ENCODE measurements around the gene TGFBI. TPM values are rescaled to one million over a fixed set of nuclear protein-coding genes. Genes with fewer than 3 reads are reported as not detected.

TGFBI gene
- total RNA-seq, 1 donor from 2014 or later = 27.9 TPM

GRCh38 chr5:136047858-136048257, 19.1 kb downstream of the TGFBI start:
- Mint-ChIP-seq H3K4me1 (ENCODE audit: unreplicated experiment) (peaks cover 12% of the 10 kb centered on the region), H3K9me3 (ENCODE audit: unreplicated experiment) (no peaks in the 10 kb centered on the region), H3K27ac (ENCODE audit: unreplicated experiment) (no peak overlapping the region), H3K27me3 (ENCODE audit: unreplicated experiment) (no peaks in the 10 kb centered on the region), H3K36me3 (ENCODE audit: low read depth, unreplicated experiment) (peaks cover 10% of the 10 kb centered on the region), H3K4me3 (ENCODE audit: unreplicated experiment) (no peak overlapping the region)
- no peak for TF ChIP-seq CTCF (IDR thresholded peaks at IDR 0.05; ENCODE audit: unreplicated experiment)
- DNase-seq (ENCODE audit: low spot score) = no peak

GRCh38 chr5:136048966-136049365, 20.2 kb downstream of the TGFBI start:
- Mint-ChIP-seq H3K9me3 (ENCODE audit: unreplicated experiment) (no peaks in the 10 kb centered on the region), H3K27ac (ENCODE audit: unreplicated experiment) (no peak overlapping the region), H3K27me3 (ENCODE audit: unreplicated experiment) (no peaks in the 10 kb centered on the region), H3K36me3 (ENCODE audit: low read depth, unreplicated experiment) (peaks cover 10% of the 10 kb centered on the region), H3K4me3 (ENCODE audit: unreplicated experiment) (no peak overlapping the region), H3K4me1 (ENCODE audit: unreplicated experiment) (peaks cover 7% of the 10 kb centered on the region)
- DNase-seq (ENCODE audit: low spot score) = no peak
- TF ChIP-seq CTCF (IDR thresholded peaks at IDR 0.05; ENCODE audit: unreplicated experiment) = no peak

- Mint-ChIP-seq H3K4me1 (ENCODE audit: unreplicated experiment) (peaks cover 7% of the 10 kb centered on the region), H3K9me3 (ENCODE audit: unreplicated experiment) (no peaks in the 10 kb centered on the region), H3K27ac (ENCODE audit: unreplicated experiment) (no peak overlapping the region), H3K36me3 (ENCODE audit: low read depth, unreplicated experiment) (peaks cover 13% of the 10 kb centered on the region), H3K27me3 (ENCODE audit: unreplicated experiment) (no peaks in the 10 kb centered on the region), H3K4me3 (ENCODE audit: unreplicated experiment) (no peak overlapping the region)
- TF ChIP-seq CTCF (IDR thresholded peaks at IDR 0.05; ENCODE audit: unreplicated experiment) = no peak
- no peak for DNase-seq (ENCODE audit: low spot score)
Measured at GRCh38 chr5:136051486-136052220, 22.9 kb downstream of the TGFBI start.

- DNase-seq (ENCODE audit: low spot score) = no peak
- Mint-ChIP-seq H3K27ac (ENCODE audit: unreplicated experiment) (no peak overlapping the region), H3K4me3 (ENCODE audit: unreplicated experiment) (no peak overlapping the region), H3K9me3 (ENCODE audit: unreplicated experiment) (no peaks in the 10 kb centered on the region), H3K4me1 (ENCODE audit: unreplicated experiment) (peaks cover 19% of the 10 kb centered on the region), H3K27me3 (ENCODE audit: unreplicated experiment) (peaks cover 4% of the 10 kb centered on the region), H3K36me3 (ENCODE audit: low read depth, unreplicated experiment) (peaks cover 13% of the 10 kb centered on the region)
- no peak for TF ChIP-seq CTCF (IDR thresholded peaks at IDR 0.05; ENCODE audit: unreplicated experiment)
Measured at GRCh38 chr5:136052692-136053335, 24.0 kb downstream of the TGFBI start.

Data from endothelial cell (in vitro differentiated cells).